SU-DHL-6 (cell line): Measurements from ENCODE around the gene SLC8B1.

Source experiments
- EZH2phosphoT487 ChIP-seq: fragments of 200-600 bp; sonication (generic), shearing (Covaris generic); conservative IDR thresholded peaks from 2 replicates; pipeline ENCODE4 v1.6.1; 2018; ENCODE audit warnings: mild to moderate bottlenecking, antibody characterized with exemption, low read length, moderate library complexity, mixed read lengths
- TF ChIP-seq, protein P1 (sequence below): fragments of 200-600 bp; sonication (generic); IDR thresholded peaks from one replicate; pipeline ENCODE4 v1.5.1; 2017; ENCODE audit warnings: antibody characterized with exemption, mild to moderate bottlenecking, low read length, moderate library complexity; ENCODE audit not compliant: insufficient read depth, poor library complexity, severe bottlenecking

DNA sequence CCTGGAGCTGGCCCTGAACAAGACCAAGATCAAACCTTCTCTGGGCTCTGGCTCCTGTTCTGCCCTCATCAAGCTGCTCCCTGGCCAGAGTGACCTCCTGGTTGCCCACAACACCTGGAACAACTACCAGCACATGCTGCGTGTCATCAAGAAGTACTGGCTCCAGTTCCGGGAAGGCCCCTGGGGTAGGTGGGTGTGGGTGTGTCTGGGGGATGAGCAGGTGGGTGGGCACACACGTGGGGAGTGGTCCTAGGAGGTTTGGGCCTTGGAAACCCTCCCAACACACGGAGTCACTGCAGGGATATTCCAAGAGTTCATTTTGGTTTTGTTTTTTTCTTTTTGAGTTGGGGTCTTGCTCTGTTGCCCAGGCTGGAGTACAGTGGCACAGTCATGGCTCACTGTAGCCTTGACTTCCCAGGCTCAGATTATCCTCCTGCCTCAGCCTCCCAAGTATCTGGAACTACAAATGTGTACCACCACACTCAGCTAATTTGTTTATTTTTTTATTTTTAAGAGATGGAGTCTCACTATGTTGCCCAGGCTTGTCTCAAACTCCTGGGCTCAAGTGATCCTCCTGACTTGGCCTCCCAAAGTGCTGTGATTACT, 40.0 kb upstream of the SLC8B1 start:
- TF ChIP-seq, protein P1, sequence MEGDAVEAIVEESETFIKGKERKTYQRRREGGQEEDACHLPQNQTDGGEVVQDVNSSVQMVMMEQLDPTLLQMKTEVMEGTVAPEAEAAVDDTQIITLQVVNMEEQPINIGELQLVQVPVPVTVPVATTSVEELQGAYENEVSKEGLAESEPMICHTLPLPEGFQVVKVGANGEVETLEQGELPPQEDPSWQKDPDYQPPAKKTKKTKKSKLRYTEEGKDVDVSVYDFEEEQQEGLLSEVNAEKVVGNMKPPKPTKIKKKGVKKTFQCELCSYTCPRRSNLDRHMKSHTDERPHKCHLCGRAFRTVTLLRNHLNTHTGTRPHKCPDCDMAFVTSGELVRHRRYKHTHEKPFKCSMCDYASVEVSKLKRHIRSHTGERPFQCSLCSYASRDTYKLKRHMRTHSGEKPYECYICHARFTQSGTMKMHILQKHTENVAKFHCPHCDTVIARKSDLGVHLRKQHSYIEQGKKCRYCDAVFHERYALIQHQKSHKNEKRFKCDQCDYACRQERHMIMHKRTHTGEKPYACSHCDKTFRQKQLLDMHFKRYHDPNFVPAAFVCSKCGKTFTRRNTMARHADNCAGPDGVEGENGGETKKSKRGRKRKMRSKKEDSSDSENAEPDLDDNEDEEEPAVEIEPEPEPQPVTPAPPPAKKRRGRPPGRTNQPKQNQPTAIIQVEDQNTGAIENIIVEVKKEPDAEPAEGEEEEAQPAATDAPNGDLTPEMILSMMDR: no peak
- TF ChIP-seq EZH2phosphoT487: no peak
